NB4 (cell line): ENCODE measurements around the gene THSD7A.

ENCODE experiments used
- CTCF ChIP-seq: IDR thresholded peaks from one replicate; pipeline ENCODE4 v1.5.1; 2012; ENCODE audit warnings: low read depth, low read length
- MAX ChIP-seq: IDR thresholded peaks from 2 replicates; pipeline ENCODE4 v1.6.1; 2011; ENCODE audit warnings: low read depth, low read length
- MYC ChIP-seq: IDR thresholded peaks from 2 replicates; pipeline ENCODE4 v1.6.1; 2011; ENCODE audit warnings: low read depth, low read length
- POLR2A ChIP-seq: IDR thresholded peaks from 2 replicates; pipeline ENCODE4 v1.6.1; 2011; ENCODE audit warnings: mild to moderate bottlenecking; ENCODE audit not compliant: insufficient read length; ENCODE audit errors: extremely low read depth

GRCh38 chr7:11346302-11346701, 485.7 kb downstream of the THSD7A start:
- TF ChIP-seq CTCF, result no peak
- no peak for TF ChIP-seq POLR2A
- TF ChIP-seq MYC, result no peak
- TF ChIP-seq MAX, result no peak
